GM19035 (cell line): Measurements from ENCODE around the gene TMEM131.

Experiments
- ATAC-seq: cut with Tn5 transposase; IDR thresholded peaks from one replicate; pipeline ENCODE4 v1.9.1; 2021; ENCODE audit not compliant: unreplicated experiment

TMEM131 gene

DNA sequence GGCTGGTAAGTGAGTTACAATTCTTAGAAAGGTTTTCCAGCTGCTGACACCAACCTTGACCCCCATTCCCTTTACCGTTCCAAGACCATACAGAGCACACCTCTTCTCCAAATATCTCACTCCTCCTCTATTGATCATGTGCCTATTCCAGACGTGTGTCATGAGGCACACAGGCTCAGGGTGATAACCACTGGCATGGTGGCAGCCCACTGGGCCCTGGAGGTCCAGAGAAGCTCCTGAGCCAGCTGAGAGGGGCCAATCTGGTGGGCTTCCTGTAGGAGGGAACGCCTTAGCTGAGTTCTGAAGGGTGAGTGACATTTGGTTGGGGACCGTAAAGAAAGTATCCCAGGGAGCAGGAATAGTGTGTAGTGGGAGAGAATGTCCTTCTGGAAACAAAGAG is 254.1 kb downstream of the TMEM131 start:
- ATAC-seq = no peak

DNA sequence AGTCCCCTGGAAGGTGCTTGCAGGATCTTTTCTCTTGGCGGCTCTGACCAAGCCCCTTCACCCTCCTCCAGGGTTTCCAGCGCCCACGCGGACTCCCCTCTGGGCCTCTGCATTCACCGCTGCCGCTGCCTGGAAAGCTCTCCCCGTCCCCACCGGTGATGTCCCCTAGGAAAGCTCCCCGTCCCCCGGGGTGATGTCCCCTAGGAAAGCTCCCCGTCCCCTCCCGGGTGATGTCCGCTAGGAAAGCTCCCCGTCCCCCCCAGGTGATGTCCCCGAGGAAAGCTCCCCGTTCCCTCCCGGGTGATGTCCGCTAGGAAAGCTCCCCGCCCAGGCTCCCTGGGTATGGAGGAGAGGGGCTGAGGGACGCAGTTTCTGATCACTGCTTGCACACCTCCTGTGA is 254.5 kb downstream of the TMEM131 start:
- no peak for ATAC-seq

DNA sequence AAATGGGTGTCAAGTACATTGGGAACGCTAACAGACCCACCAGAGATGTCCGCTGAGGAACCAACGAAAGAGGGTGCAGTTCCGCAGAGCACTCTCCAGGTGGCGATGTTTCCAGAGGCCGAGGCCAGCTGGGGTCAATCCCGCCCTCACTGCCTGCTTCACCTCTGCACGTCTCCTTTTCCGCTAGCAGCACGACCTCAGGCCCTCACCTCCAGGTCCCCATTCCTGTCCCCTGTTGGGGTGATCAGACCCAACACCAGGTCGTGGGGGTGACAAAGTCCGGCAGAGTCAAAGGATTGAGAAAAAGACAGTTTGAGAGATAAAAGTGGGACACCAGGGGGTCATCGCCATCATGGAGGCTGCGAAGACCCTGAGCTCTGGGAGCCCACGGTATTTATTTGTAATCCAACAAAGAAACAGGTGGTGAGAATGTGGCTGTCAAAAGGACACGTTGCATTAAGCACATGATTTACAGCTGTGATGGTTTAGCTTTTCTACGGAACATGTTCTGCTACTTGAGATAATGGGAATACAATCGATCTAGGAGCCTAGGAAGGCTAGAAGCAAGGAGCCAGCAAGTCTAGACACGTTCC is 255.1 kb downstream of the TMEM131 start:
- ATAC-seq = no peak

DNA sequence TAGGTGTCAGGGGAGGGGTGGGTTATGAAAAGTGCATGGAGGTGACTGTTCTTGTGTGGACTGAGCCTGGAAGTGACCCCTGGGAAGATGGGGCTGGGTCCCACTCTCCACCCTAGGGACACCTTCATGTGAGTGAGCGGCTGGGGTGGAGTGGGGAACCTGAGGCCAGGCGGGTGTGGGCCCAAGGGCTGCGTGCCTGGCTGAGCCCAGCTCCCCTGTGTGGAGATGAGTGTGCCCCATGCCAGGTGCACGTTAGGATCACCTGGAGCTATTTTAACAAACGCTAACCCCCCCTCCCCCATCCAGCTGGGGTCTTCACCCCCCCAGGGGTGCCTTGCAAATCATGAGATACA is 255.9 kb downstream of the TMEM131 start:
- no peak for ATAC-seq

DNA sequence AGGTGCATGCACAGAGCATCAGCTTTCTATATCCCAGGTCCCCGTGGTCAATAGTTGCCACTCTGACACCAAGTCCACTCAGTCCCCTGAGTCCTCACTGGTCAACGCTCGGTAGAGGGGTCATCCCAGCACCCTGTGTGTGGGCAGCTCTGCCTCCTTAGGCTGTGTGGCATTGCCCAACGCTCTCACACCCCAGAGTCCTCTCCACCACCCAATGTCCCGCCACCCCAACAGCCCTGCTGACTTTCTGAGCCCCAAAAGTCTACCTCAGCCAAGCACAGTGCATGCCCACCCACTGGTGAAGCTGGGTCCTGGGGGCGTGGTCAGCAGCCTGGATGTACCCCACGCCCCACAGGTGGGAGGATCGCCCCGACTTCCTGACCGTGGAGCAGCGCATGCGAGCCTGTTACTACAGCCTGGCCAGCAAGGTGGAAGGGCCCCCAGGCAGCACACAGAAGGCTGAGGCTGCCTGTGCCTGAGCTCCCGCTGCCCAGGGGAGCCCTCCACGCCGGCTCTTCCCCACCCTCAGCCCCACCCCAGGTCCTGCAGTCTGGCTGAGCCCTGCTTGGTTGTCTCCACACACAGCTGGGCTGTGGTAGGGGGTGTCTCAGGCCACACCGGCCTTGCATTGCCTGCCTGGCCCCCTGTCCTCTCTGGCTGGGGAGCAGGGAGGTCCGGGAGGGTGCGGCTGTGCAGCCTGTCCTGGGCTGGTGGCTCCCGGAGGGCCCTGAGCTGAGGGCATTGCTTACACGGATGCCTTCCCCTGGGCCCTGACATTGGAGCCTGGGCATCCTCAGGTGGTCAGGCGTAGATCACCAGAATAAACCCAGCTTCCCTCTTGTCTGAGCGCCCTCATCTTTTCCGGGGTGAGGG is 256.5 kb downstream of the TMEM131 start:
- no peak for ATAC-seq

DNA sequence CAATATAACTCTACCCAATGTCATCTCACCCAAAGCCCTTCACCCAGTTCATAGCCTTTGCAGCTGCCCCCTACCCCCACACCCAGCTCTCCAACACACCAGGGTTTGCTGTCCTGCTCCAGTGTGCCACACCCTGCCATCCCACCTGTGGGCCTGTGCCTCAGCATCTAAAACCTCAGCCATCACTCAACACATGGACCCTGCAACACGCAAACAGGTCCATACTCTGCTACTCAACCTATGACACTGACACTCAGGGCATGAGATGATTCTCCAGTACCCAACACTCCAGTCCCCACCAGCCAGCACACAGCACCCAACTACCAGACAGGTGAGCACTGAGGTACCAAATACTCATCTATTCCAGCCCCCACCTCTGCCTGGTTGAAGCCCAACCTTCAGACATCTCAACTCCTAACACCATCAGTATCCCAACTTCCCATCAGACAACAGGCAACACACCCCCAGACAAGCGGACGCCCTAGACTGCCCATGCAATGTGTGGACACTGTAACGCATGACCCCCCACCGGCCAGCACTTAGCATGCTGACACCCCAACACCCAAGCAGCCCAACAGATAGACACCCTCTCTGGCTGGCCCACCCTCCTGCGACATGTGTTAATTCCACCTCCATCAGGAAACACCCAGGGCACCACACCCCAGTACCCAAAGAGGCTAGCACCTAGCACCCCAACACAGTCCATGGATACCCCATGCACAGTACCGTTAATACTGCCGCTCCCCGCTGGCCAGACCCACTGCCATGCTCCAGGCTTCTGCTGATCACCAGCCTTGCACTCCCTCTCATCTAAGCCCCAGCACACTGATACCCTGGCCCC is 257.3 kb downstream of the TMEM131 start:
- ATAC-seq = no peak

DNA sequence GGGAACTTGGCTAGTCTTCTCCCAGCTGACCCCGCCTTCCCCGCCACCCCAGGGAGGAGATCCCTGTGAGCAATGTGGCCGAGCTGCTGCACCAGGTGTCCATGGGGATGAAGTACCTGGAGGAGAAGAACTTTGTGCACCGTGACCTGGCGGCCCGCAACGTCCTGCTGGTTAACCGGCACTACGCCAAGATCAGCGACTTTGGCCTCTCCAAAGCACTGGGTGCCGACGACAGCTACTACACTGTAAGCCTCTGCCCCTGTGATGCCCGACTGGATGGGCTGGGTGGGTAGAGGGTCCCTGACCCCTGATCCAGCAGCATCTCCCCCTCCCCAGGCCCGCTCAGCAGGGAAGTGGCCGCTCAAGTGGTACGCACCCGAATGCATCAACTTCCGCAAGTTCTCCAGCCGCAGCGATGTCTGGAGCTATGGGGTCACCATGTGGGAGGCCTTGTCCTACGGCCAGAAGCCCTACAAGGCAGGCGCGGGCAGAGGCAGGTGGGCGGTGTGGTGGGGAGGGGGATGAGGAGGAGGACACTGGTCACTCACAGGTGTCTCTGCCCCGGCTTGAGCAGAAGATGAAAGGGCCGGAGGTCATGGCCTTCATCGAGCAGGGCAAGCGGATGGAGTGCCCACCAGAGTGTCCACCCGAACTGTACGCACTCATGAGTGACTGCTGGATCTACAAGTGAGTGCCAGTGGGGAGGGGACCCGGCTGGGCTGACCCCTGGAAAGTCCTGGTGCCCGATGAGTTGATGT is 258.1 kb downstream of the TMEM131 start:
- no peak for ATAC-seq

DNA sequence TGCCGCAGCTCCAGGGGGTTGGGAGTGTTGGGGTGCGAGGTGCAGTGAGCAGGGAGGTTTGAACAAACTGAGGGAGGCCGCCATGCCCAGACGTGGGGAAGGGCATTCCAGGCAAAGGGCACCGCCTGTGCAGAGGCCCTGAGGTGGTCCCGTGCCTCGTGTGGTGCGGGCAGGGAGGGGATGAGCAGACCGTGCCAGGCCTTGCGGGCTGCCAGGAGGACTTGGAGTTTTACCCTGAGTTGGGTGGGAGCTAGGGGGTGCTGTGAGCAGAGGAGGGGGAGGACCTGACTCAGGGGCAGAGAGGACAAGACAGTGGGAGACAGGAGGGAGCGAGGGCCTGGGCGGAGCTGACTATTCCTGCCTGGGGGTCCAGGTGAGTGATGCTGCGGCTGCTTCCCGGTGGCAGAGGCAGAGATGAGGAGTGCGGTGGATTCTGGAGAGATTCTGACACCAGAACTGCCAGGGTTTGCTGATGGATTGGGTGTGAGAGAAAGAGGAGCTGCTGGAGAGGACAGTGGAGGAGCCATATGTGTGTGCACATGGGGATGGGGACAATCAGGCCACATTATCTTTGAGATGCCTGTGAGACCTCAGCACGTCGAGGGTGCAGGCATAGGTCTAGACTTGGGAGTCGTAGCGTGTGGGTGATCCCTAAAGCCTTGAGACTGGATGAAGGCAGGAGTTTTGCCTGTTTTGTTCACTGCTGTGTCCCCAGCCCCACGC is 259.0 kb downstream of the TMEM131 start:
- ATAC-seq = no peak

DNA sequence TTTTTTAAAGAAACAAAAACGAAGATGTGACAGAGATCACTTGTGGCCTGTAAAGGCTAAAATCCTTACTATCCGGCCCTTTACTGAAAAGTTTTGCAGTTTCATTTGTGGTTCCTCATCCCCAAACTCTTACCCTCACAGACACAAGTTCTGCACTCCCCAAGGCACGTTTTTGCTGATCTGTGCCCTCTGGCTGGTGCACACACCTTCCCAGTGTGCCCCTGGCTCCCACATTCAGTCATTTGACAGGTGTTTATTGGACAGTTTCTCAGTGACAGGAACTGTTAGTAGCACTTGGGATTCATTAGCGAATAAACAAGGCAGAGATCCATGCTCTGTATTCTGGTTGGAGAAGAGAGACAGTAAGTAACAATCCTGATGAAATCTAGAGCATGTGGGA is 259.6 kb downstream of the TMEM131 start:
- ATAC-seq = no peak

DNA sequence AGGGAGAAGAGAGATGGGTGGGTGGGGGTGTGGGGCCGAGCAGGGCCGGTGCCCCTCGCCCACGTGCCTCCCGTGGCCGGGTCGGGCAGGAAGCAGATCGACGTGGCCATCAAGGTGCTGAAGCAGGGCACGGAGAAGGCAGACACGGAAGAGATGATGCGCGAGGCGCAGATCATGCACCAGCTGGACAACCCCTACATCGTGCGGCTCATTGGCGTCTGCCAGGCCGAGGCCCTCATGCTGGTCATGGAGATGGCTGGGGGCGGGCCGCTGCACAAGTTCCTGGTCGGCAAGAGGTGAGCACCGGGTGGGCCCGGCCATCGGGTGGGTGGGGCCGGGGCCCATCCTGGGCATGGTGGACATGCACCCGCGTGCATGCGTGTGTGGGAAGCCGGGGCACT is 260.6 kb downstream of the TMEM131 start:
- ATAC-seq = no peak

DNA sequence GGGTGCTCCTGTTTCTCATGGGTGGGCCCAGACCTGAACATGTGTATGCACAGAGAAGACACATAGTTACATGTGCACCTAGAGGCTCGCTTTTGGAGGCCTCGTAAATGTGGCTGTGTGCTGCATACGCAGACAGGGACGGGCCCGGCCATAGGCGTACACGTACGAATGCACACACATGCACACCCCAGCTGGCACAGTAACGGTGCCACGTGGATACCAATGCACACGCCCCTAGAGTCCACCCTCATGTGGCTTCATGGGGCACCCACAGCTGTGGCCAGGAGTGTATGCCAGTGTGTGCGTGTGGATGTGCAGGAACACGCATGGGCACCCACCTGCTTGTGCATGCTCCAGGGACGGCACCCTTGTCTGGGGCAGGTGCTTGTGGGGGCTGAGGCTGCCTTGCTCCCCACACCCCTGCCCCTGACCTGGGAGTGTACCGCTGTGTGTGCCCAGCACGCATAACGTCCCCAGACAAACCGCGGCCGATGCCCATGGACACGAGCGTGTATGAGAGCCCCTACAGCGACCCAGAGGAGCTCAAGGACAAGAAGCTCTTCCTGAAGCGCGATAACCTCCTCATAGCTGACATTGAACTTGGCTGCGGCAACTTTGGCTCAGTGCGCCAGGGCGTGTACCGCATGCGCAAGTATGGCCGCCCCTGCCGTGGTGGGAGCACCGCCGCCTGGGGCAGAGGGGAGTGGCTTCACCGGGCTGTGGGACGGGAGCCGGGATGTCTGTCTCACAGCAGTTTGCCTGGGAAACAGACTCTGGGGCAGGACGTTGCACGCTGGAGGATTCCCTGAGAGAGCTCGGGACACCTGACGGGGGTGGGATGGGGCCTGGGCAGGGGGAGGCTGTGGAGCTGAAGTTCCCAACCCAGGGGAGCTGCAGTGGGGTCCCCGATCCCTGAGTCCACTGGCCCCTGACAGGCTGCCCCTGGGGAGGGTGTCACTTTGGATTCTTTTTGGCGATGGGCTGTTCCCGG is 261.4 kb downstream of the TMEM131 start:
- ATAC-seq = no peak

DNA sequence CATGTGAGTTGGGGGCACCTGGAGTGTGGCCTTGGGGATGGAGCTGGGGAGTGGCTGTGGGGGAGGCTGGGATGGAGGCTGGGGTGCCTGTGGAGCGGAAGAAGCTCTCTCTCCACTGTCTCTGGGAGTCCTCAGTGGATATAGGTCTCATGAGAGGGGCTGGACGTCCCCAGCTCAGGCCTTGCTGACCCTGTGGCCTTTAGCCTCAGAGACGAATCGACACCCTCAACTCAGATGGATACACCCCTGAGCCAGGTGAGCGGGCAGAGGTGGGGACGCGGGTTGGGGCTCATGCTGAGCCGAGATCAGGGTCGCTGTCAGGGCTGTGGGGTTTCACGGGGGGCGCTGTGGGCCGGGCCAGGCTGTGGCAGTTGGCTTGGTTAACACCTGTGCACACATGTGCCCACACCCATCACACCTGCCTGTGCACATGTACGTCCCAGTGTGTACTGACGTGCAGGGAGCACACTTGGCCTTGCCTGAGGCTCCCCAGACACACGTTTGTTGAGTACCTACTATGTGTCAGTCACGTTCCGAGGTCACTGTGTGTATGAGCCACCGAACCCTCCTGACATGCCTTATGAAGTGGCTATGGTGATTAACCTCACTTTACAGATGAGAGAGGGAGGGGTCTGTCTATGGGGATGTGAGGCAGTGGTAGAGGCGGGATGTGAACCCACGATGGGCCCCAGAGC is 262.3 kb downstream of the TMEM131 start:
- ATAC-seq = no peak

DNA sequence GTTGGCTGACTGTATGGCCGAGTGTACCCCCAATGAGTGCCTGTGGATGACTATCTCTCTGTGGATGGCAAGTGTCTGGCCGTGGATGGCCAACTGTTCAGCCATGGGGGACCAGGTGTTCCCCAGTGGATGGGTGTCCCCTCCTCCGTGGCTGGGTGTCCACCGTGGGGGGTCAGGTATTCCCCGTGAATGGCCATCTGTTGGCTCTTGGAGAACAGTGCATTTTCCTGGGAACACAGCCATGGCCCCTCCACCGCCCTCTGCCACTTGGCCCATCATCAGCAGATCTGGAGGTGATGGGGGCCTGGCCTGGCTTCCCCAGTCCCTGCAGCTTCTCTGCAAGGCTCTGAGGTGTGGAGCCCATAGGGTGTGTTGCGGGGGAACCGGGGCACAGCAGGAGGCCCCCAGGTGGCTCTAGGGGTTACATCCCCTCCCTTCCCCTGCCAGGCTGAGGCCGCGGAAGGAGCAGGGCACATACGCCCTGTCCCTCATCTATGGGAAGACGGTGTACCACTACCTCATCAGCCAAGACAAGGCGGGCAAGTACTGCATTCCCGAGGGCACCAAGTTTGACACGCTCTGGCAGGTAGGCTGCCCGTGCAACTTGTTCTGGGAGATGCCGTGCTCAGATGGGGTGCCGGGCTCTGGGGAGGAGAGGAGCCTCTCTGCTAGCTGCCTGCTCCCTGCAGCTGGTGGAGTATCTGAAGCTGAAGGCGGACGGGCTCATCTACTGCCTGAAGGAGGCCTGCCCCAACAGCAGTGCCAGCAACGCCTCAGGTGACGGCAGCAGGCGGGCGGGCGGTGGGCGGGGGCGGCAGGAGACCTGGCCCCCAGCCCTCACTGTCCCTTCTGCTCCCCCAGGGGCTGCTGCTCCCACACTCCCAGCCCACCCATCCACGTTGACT is 263.1 kb downstream of the TMEM131 start:
- ATAC-seq = no peak

DNA sequence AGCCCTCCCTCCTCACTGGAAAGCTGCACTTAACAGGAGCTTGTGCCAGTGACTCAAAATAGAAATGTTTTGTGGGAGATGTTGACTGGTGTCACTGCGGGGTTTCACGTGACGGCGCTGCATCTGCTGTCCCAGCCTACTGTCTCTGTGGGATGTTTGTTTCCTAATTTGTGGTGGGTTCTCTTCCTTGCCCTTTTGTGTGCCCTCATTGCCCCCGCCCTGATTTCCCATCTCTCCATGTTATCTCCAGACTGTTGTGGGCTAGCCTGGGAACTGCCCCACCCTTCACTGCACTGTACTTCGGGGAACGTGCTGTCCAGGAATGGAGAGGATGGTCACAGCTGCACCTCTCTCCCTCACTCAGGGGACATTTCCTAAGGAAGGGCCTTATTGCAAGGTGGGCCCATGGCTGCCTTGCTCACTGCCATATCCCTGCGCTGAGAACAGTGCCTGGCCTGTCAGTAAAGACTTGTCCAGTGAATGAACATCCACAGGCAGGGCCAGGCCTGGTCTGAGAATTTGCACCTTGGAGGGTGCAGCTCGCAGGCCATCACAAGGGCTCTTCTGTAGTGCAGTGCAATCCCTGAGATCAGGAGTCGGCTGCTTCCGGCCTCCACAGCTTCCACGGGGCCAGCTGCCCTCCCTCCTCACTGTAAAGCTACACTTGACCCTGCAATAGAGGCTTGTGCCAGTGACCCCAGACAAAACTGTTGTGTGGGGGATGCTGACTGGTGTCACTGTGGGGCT is 264.3 kb downstream of the TMEM131 start:
- ATAC-seq = no peak

DNA sequence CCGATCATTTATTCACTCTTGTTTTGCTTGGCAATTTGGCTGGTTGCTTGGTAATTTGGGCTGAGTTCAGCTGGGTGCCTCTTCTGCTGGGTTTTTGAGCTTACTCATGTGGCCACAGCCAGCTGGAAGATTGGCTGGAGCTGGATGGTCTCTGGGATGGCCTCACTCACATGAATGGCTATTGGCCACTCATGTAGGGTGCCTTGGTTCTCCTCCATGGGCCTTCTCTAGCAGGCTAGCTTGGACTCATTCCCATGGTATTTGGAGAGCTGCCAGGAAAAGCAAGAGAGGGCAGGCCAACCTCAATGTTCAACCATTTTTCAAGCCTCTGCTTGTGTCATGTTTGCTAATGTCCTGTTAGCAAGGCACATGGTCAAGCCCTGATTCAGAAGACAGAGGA is 265.5 kb downstream of the TMEM131 start:
- ATAC-seq = no peak

DNA sequence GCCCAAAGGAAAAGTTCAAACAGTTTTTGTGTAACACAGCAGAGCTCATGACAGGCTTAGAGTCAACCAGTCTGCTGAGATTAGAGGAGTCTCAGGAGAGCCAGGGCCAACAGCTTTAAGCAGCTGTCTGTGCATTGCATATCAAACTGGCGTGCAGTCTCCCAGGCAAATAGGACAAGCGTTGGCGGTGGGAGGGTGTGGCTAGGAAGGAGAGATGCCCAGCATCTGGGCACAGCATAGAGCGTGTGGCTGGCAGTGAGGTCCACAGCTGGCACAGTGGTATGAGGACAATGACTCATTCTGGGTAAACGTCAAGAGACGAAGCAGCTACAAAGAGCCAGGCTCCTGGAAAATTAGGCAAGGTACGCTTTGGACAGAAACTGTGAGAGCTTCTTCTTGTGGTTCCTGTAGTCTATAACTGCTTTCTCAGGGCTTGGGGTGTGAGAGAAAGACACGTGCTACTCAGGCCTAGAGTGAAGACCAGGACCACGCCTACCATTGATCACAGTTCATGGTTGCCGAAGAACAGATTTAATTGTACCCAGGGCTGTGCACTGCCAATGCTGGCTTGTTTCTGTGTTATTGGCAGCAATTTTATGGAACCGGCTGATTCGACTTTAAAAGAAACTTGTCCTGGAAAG is 267.5 kb downstream of the TMEM131 start:
- no peak for ATAC-seq

DNA sequence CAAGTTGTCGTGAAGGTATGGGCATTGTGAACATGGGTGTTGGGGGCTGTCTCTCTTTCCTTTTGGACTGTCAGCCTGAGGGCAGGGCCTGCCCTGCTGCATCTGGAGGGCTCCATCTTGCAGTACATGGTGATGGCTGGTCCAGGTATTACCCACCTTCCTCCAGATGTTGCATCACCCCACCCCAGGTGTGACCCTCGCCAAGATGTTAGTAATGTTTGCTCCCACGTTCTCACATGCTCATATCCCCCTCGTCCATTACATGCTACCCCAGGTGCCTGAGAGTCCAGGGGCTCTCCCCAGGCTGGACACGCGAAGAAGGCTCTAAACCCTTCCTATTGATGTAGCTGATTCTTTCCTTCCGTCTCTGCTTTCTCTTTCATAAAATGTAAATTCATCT is 268.5 kb downstream of the TMEM131 start:
- ATAC-seq = no peak
